Spinal cord (tissue), 10 donors: ENCODE results near the gene CD55. TPM values are rescaled to one million over a fixed set of nuclear protein-coding genes. Genes with fewer than 3 reads are reported as not detected.

Experiments used
- DNase-seq, 6 donors: peaks; one replicate each; pipeline versions ENCODE4 v3.0.0 to v3.0.0-alpha.2; 2013 to 2015; ENCODE audit warnings: low spot score in 6 of 6, low read depth in 4 of 6
- H3K27ac ChIP-seq: one replicate; pipeline ENCODE4 v1.5.1; 2013; ENCODE audit warnings: low read depth, low read length, control low read depth
- H3K27me3 ChIP-seq: one replicate; pipeline ENCODE4 v1.6.1; 2013; ENCODE audit warnings: low read length; ENCODE audit not compliant: control insufficient read depth, insufficient read depth
- H3K36me3 ChIP-seq: one replicate; pipeline ENCODE4 v1.6.1; 2013; ENCODE audit warnings: low read length; ENCODE audit not compliant: control insufficient read depth, insufficient read depth
- H3K4me1 ChIP-seq: one replicate; pipeline ENCODE4 v1.6.1; 2013; ENCODE audit warnings: low read length; ENCODE audit not compliant: control insufficient read depth, insufficient read depth
- H3K4me3 ChIP-seq: one replicate; pipeline ENCODE4 v1.5.1; 2013; ENCODE audit warnings: low read depth, low read length, control low read depth
- H3K9me3 ChIP-seq: one replicate; pipeline ENCODE4 v1.6.1; 2013; ENCODE audit warnings: low read length; ENCODE audit not compliant: control insufficient read depth, insufficient read depth
- WGBS: methylation state at CpG from one replicate; pipeline ENCODE4 v1.1.5; 2013; ENCODE audit warnings: missing lambda C conversion rate; ENCODE audit not compliant: insufficient coverage; 5-methylcytosine and 5-hydroxymethylcytosine counted together
- polyA plus RNA-seq, 2 donors: library from polyadenylated mRNA; unstranded; fragments of 120-200 nt; gene quantifications; one replicate each; pipeline ENCODE4 v1.2.1, GENCODE V29; 2013; ENCODE audit not compliant: insufficient read length in 2 of 2
- total RNA-seq, 2 donors: library from RNA; depleted of rRNA in 1 of 2; stranded (reverse); fragments of 120-200 nt in 1 of 2; fragments of >200 nt in 1 of 2; gene quantifications; one replicate each; pipeline versions ENCODE4 v1.2.3 to v1.2.4, GENCODE V29; 2013 to 2014
- donor health status: healthy.

CD55 gene
- total and polyA plus RNA-seq, 4 donors: 11.3 to 32.4 (median 22.1) TPM

DNA sequence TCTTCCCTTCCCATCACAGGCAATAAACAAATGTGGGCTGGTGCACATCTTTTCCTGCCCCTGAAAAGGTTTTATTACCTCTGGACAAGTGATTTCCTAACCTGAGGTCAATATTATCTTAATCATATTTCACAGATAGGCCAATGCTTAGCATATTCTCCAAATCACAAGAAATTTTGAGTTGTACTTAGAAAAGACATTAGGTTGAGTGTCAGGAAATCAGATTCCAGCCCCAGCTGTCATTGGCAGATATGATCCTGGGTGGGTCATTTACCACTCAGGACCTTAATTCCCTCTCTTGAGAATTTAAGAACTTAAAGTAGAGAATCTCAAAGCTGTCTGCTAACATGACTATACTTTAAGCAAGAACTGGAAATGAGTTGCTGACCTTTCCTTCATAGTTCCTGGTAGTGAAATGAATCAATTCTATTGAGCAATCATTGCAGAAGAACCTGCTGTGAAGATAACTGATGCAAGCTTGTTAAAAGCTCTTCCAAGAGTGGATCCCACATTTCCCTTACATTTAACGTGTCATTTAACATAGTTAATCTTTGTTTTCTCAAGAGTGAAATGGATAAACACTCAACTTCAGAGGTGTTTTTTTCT is 86.3 kb downstream of the CD55 start:
- Histone ChIP-seq H3K27me3 (no peaks in the 10 kb centered on the region), H3K9me3 (no peaks in the 10 kb centered on the region), H3K27ac (no peak overlapping the region), H3K4me1 (no peaks in the 10 kb centered on the region), H3K4me3 (no peak overlapping the region), H3K36me3 (no peaks in the 10 kb centered on the region)
- no CpG with 5 or more reads among the region's 1 CpG for WGBS
- peak in 1 of 6 donors; percentile 63 for DNase-seq

Other genes starting within 250 kb of the CD55 start
- under 1 TPM in 1 of 2 donors, not detected in 1; 0.20 TPM for gene C4BPB, start 232.8 kb upstream of the CD55 start, total RNA-seq
- gene C4BPB, start 232.8 kb upstream of the CD55 start, polyA plus RNA-seq: under 1 TPM; 0.13 to 0.32 TPM
- under 1 TPM in 1 of 2 donors, not detected in 1; 0.20 TPM for gene C4BPA, start 217.4 kb upstream of the CD55 start, total RNA-seq
- gene C4BPA, start 217.4 kb upstream of the CD55 start, polyA plus RNA-seq: under 1 TPM; 0.11 to 0.50 TPM
- under 1 TPM; 0.11 to 0.20 TPM for gene CR2, start 132.7 kb downstream of the CD55 start, total RNA-seq
- under 1 TPM; 0.21 to 0.22 TPM for gene CR2, start 132.7 kb downstream of the CD55 start, polyA plus RNA-seq
- gene CR1, start 174.5 kb downstream of the CD55 start, total RNA-seq: 1 to 10 TPM; 1.2 to 4.0 TPM
- under 1 TPM; 0.22 to 0.23 TPM for gene CR1, start 174.5 kb downstream of the CD55 start, polyA plus RNA-seq